Loucy (cell line): Measurements from ENCODE around the gene CCDC200.

Source experiments
- H2AFZ ChIP-seq: fragments of 200-600 bp; sonication (generic); 2 replicates; pipeline ENCODE4 v1.6.0; 2016; ENCODE audit warnings: antibody characterized with exemption, mild to moderate bottlenecking, low read length, moderate library complexity
- H3F3A ChIP-seq: fragments of 200-600 bp; 2 replicates; pipeline ENCODE4 v1.6.0; 2016; ENCODE audit warnings: antibody characterized with exemption, low read depth, mild to moderate bottlenecking
- H3K27me3 ChIP-seq: fragments of 200-600 bp; sonication (generic); 2 replicates; pipeline ENCODE4 v1.6.1; 2014; ENCODE audit warnings: low read length, mild to moderate bottlenecking; ENCODE audit not compliant: insufficient read depth, poor library complexity, severe bottlenecking
- H3K36me3 ChIP-seq: fragments of 200-600 bp; sonication (generic); 2 replicates; pipeline ENCODE4 v1.6.1; 2016; ENCODE audit warnings: low read length; ENCODE audit not compliant: insufficient read depth
- H3K4me1 ChIP-seq: fragments of 200-600 bp; sonication (generic); 2 replicates; pipeline ENCODE4 v1.5.1; 2014; ENCODE audit warnings: low read length, mild to moderate bottlenecking; ENCODE audit not compliant: insufficient read depth, poor library complexity, severe bottlenecking
- H3K4me2 ChIP-seq: fragments of 200-600 bp; sonication (generic); 2 replicates; pipeline ENCODE4 v1.6.0; 2014; ENCODE audit warnings: antibody characterized with exemption, low read length, low read depth, mild to moderate bottlenecking; ENCODE audit not compliant: poor library complexity, severe bottlenecking
- H3K4me3 ChIP-seq: fragments of 200-600 bp; sonication (generic); 2 replicates; pipeline ENCODE4 v1.5.1; 2014; ENCODE audit warnings: low read length, mild to moderate bottlenecking, mixed read lengths; ENCODE audit not compliant: poor library complexity, severe bottlenecking
- H3K79me2 ChIP-seq: fragments of 200-600 bp; sonication (generic); 2 replicates; pipeline ENCODE4 v1.6.1; 2014; ENCODE audit warnings: low read length; ENCODE audit not compliant: insufficient read depth
- H3K9ac ChIP-seq: fragments of 200-600 bp; sonication (generic); 2 replicates; pipeline ENCODE4 v1.6.0; 2014; ENCODE audit warnings: mild to moderate bottlenecking, low read depth, low read length, moderate library complexity; ENCODE audit not compliant: poor library complexity, severe bottlenecking
- H3K9me2 ChIP-seq: fragments of 200-600 bp; sonication (generic); replicated peaks from 2 replicates; pipeline ENCODE4 v1.6.1; 2016; ENCODE audit warnings: low read depth, low read length, mixed read lengths
- H3K9me3 ChIP-seq: fragments of 200-600 bp; sonication (generic); 2 replicates; pipeline ENCODE4 v1.6.1; 2014; ENCODE audit warnings: mild to moderate bottlenecking, antibody characterized with exemption, low read length, low read depth; ENCODE audit not compliant: insufficient read depth
- H4K20me1 ChIP-seq: fragments of 200-600 bp; sonication (generic); 2 replicates; pipeline ENCODE4 v1.6.0; 2014; ENCODE audit warnings: antibody characterized with exemption, low read length, mild to moderate bottlenecking; ENCODE audit not compliant: insufficient read depth, poor library complexity, severe bottlenecking
- CTCF ChIP-seq: fragments of 200-600 bp; sonication (generic); conservative IDR thresholded peaks from 2 replicates; pipeline ENCODE4 v1.5.1; 2014; ENCODE audit warnings: mild to moderate bottlenecking, antibody characterized with exemption, low read length
- EZH2phosphoT487 ChIP-seq: fragments of 200-600 bp; IDR thresholded peaks from 2 replicates; pipeline ENCODE4 v1.6.1; 2018; ENCODE audit warnings: antibody characterized with exemption, mild to moderate bottlenecking, moderate library complexity, borderline replicate concordance

CCDC200 gene

DNA sequence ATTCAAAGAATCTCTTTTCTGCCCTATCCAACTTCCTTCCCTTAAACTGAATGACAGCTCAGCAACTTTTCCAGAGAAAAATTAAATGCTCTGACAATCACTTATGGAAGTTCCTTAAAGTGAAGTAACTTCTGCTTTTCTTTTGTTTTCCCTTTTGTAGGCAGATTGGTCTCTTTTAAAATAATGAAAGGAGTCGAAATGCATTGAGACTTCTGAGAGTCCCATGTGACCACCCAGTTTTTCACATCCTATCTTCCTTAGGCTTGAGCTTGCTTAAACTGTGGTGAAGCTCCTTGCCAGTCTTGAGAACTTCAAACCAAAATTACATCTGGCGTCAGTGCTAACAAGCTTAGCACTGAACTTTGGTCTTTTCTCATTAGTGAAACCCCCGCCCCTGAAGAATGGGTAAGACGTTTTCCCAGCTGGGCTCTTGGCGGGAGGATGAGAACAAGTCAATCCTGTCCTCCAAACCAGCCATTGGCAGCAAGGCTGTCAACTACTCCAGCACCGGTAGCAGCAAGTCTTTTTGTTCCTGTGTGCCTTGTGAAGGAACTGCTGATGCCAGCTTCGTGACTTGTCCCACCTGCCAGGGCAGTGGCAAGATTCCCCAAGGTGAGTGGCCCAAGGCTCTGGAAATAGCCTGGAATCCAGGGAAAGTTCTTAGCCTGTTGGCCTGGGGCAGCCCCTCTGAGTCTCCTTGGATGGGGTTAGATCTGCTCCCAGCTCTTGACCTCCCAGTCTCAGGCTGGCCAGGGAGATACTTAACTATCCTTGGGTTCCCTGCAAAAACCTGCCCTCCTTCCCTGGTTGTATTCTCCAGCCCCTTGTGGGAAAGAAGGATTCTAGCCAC lies 15.6 kb downstream of the CCDC200 start:
- Histone ChIP-seq H3K9ac (peak overlapping the region; percentile 87), H3K36me3 (no peaks in the 10 kb centered on the region; the same call in 1 of the 2 replicates), H3K4me3 (peak overlapping the region; percentile 86), H3K4me1 (peaks cover 47% of the 10 kb centered on the region), H3K9me3 (no peaks in the 10 kb centered on the region), H3K27me3 (no peaks in the 10 kb centered on the region), H4K20me1 (peaks cover 4% of the 10 kb centered on the region), H2AFZ (peak overlapping the region; percentile 88; the same call in 1 of the 2 replicates), H3K79me2 (peaks cover 16% of the 10 kb centered on the region; the same call in 1 of the 2 replicates), H3K9me2 (no peaks in the 10 kb centered on the region), H3K4me2 (peak overlapping the region; percentile 90), H3F3A (no peaks in the 10 kb centered on the region)
- TF ChIP-seq EZH2phosphoT487 (no peak), CTCF (no peak)

DNA sequence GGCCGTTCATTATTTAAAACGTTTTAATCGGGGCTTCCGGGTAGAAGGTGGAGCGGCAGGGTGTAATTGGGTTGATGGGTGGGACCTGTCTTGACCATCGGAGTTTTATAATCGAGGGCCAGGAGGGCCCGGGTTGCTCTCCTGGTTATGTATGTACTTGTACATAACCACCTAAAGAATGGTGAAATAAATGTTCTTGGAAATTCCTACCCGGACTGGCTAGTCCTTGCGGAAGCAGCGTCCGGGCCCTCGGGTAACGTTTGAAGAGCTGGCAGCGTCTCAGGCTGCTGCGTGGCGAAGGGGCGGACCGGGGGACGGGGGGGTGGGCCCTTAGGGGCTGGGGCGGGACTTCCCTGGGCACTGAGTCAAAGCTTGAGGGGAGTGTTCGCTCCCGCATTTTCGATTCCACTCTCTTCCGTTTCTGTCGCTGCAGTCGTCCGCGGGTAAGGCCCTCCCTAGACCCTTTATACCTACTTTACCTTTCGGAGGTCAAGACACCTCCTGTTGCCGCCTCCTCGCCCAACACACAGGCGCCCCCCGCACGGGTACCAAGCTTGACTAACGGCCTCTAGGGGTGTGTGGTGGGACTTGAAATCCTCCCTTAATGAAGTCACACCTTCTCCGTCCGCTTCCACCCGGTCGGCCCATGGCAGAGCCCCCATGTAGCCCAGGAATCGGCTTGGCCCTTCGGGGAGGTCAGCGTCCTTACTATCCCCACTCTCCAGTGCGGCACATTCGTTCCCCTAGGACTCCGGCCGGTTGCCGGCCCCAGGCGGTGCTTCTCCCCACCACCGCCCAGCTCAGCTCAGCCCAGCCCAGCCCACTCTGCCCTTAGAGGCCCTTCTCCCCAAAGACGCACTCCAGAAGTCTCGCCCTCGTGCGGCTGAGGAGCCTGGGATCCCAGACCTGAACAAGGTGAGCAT lies 16.7 kb downstream of the CCDC200 start, which contains the start of gene TMEM106A:
TMEM106A (plus strand) TSS at position 396 of the 923 bp plus-strand sequence. CDS start 1,167 bp downstream, outside the sequence.
- peak within 1 kb of the TSS; percentile 86 for H3K4me3 ChIP-seq
- no peaks in the 10 kb centered on the region for H3K27me3 ChIP-seq
- H3K79me2 ChIP-seq = peaks cover 16% of the 10 kb centered on the region; the same call in 1 of the 2 replicates
- no peak for TF ChIP-seq EZH2phosphoT487
- TF ChIP-seq CTCF = peak; percentile 60
- H3K9ac ChIP-seq = peak within 1 kb of the TSS; percentile 87
- peaks cover 4% of the 10 kb centered on the region for H4K20me1 ChIP-seq
- peak within 1 kb of the TSS; percentile 88 for H2AFZ ChIP-seq
- H3K4me1 ChIP-seq = peaks cover 35% of the 10 kb centered on the region
- H3K4me2 ChIP-seq = peak within 1 kb of the TSS; percentile 90
- H3F3A ChIP-seq = no peaks in the 10 kb centered on the region
- H3K36me3 ChIP-seq = no peaks in the 10 kb centered on the region; the same call in 1 of the 2 replicates
- no peaks in the 10 kb centered on the region for H3K9me2 ChIP-seq
- H3K9me3 ChIP-seq = no peaks in the 10 kb centered on the region

GRCh38 chr17:43211123-43211479 lies 17.3 kb downstream of the CCDC200 start:
- H3K36me3 ChIP-seq = no peaks in the 10 kb centered on the region; the same call in 1 of the 2 replicates
- H3F3A ChIP-seq = no peaks in the 10 kb centered on the region
- peak overlapping the region; percentile 87 for H3K9ac ChIP-seq
- peak overlapping the region; percentile 90 for H3K4me2 ChIP-seq
- peaks cover 35% of the 10 kb centered on the region for H3K4me1 ChIP-seq
- H3K9me3 ChIP-seq = no peaks in the 10 kb centered on the region
- peaks cover 4% of the 10 kb centered on the region for H4K20me1 ChIP-seq
- H3K79me2 ChIP-seq = peaks cover 16% of the 10 kb centered on the region; the same call in 1 of the 2 replicates
- H3K4me3 ChIP-seq = peak overlapping the region; percentile 86
- no peaks in the 10 kb centered on the region for H3K9me2 ChIP-seq
- TF ChIP-seq EZH2phosphoT487 = no peak
- no peak for TF ChIP-seq CTCF
- H3K27me3 ChIP-seq = no peaks in the 10 kb centered on the region
- peak overlapping the region; percentile 88 for H2AFZ ChIP-seq
